ENCODE data around the gene SLC6A20. TPM values are rescaled to one million over a fixed set of nuclear protein-coding genes. Genes with fewer than 3 reads are reported as not detected.

SLC6A20 gene
- total and polyA plus RNA-seq, 2 donors from 2014 or later: 0.37 to 35.2 TPM

DNA sequence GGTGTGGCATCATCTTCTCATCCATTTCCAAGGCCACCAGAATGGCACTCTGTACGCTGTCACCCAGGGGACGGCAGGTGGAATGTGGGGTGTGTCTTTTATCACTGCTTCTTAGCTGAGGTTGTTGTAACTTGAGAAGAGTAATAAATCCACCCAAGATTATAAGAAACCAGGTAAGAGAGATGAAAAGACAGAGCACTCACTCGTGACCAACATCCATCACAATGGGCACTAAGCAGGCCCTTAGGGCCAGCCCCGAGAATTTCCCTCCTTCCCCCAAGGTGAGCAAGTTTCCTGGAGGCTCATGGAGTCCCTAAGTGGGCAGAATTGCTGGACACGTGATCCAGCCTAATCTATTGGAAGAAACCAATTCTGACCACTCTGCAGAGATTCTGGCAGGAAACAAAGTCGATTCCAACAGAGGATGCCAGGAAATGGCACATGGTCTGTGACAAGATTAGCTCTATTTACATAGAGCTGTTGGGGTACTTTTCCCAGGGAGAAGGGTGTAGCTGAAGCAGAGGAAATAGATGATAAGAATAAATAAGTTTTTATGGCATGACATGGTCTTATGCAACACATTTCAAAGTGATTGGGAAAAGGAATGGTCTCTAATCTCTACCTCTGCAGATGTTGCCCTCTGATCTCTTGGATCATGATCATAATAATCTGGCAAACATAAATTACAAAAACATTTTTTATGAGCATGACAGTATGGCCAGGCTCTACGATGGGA, 22.5 kb downstream of the SLC6A20 start:
- H3K4me3 ChIP-seq (ENCODE audit: low read length in 3 of 3): no peak overlapping the region
- H3K4me1 ChIP-seq (ENCODE audit: control insufficient read depth in 2 of 3, insufficient read depth in 2 of 3, low read depth in 1 of 3, low read length in 3 of 3): no peaks in the 10 kb centered on the region
- TF ChIP-seq, protein P1, sequence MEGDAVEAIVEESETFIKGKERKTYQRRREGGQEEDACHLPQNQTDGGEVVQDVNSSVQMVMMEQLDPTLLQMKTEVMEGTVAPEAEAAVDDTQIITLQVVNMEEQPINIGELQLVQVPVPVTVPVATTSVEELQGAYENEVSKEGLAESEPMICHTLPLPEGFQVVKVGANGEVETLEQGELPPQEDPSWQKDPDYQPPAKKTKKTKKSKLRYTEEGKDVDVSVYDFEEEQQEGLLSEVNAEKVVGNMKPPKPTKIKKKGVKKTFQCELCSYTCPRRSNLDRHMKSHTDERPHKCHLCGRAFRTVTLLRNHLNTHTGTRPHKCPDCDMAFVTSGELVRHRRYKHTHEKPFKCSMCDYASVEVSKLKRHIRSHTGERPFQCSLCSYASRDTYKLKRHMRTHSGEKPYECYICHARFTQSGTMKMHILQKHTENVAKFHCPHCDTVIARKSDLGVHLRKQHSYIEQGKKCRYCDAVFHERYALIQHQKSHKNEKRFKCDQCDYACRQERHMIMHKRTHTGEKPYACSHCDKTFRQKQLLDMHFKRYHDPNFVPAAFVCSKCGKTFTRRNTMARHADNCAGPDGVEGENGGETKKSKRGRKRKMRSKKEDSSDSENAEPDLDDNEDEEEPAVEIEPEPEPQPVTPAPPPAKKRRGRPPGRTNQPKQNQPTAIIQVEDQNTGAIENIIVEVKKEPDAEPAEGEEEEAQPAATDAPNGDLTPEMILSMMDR (IDR thresholded peaks at IDR 0.05; ENCODE audit: borderline replicate concordance, extremely low read depth, insufficient read depth): no peak
- FAIRE-seq (no peak), DNase-seq (no peak)
- H3K27me3 ChIP-seq (ENCODE audit: control insufficient read depth, insufficient read depth, low read length): no peaks in the 10 kb centered on the region
- intact Hi-C loops (cut with DNase I): no loop called here
- H3K9ac ChIP-seq (ENCODE audit: low read length in 3 of 3): no peak overlapping the region
- H3K9me3 ChIP-seq (ENCODE audit: control insufficient read depth in 2 of 3, insufficient read depth in 1 of 3, low read length in 3 of 3): no peaks in the 10 kb centered on the region
- H3K36me3 ChIP-seq (ENCODE audit: control insufficient read depth in 2 of 3, insufficient read depth in 3 of 3, low read length in 3 of 3): no peaks in the 10 kb centered on the region
- no peak overlapping the region for H3K27ac ChIP-seq (ENCODE audit: low read depth in 2 of 2, low read length in 2 of 2)

DNA sequence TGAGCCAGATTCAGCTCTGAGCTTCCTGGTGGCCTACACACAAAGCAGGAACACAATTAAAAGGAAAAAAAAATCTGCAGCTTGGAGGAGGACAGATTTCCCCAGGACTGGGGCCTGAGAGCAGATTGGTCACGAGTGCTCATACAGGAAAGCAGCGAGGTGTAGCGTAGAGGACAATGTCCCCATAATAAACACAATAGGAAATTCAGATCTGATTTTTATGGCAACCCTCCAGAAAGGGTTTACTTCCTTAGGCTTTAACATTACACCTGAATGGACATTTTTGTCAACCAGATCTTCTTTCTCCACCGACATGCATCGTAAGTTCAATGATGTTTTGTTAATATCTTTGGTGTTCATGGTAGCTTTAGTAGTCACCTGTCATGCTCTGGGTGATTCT, 23.3 kb downstream of the SLC6A20 start:
- Histone ChIP-seq H3K4me1 (ENCODE audit: control insufficient read depth in 2 of 3, insufficient read depth in 2 of 3, low read depth in 1 of 3, low read length in 3 of 3) (no peaks in the 10 kb centered on the region), H3K36me3 (ENCODE audit: control insufficient read depth in 2 of 3, insufficient read depth in 3 of 3, low read length in 3 of 3) (no peaks in the 10 kb centered on the region), H3K4me3 (ENCODE audit: low read length in 3 of 3) (no peak overlapping the region), H3K9me3 (ENCODE audit: control insufficient read depth in 2 of 3, insufficient read depth in 1 of 3, low read length in 3 of 3) (no peaks in the 10 kb centered on the region), H3K27me3 (ENCODE audit: control insufficient read depth, insufficient read depth, low read length) (no peaks in the 10 kb centered on the region), H3K27ac (ENCODE audit: low read depth in 2 of 2, low read length in 2 of 2) (no peak overlapping the region), H3K9ac (ENCODE audit: low read length in 3 of 3) (no peak overlapping the region)
- TF ChIP-seq, protein P1 (IDR thresholded peaks at IDR 0.05; ENCODE audit: borderline replicate concordance, extremely low read depth, insufficient read depth): no peak
- FAIRE-seq (no peak), DNase-seq (no peak)
- intact Hi-C loops (cut with DNase I): no loop called here

DNA sequence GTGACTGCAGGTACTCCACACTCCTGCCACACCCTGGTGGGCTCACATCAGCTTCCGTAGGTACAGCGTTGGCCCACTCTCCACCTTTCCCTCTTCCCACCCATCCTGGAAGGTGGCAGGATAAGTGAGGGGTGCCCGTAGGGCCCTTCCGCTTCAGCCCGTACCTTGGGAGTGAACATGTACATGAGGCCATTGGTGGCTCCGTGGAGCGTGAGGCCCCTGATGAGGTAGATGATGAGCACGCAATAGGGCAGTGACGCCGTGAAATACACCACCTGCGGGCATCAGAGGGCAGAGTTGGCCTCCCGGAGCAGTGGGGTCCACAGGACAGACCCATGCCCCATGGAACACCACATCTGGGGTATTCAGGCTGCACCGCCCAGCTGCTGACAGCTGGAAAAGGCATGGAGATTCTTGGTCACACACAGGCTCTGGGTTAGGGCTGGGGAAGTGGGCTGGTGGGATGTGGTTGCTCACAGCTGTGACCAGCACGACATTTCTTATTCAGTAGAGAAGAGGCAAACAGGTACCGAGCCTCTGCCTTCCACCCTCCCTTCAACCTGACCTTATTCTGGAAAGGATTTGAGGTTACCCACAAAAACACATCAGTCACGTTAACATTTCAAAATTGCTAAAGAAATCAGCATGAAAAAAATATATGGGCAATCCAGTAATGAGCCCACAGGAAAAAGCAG, 23.8 kb downstream of the SLC6A20 start:
- Histone ChIP-seq H3K4me3 (ENCODE audit: low read length in 3 of 3) (no peak overlapping the region), H3K27ac (ENCODE audit: low read depth in 2 of 2, low read length in 2 of 2) (no peak overlapping the region), H3K9ac (ENCODE audit: low read length in 3 of 3) (no peak overlapping the region), H3K36me3 (ENCODE audit: control insufficient read depth in 2 of 3, insufficient read depth in 3 of 3, low read length in 3 of 3) (no peaks in the 10 kb centered on the region), H3K4me1 (ENCODE audit: control insufficient read depth in 2 of 3, insufficient read depth in 2 of 3, low read depth in 1 of 3, low read length in 3 of 3) (no peaks in the 10 kb centered on the region), H3K27me3 (ENCODE audit: control insufficient read depth, insufficient read depth, low read length) (no peaks in the 10 kb centered on the region), H3K9me3 (ENCODE audit: control insufficient read depth in 2 of 3, insufficient read depth in 1 of 3, low read length in 3 of 3) (no peaks in the 10 kb centered on the region)
- no peak for DNase-seq
- no peak for FAIRE-seq
- intact Hi-C loops (cut with DNase I): no loop called here
- TF ChIP-seq, protein P1 (IDR thresholded peaks at IDR 0.05; ENCODE audit: borderline replicate concordance, extremely low read depth, insufficient read depth): no peak

All from kidney (tissue), 14 donors.